Measurements from ENCODE around the gene PRR20B. TPM values are rescaled to one million over a fixed set of nuclear protein-coding genes. Genes with fewer than 3 reads are reported as not detected.
"Not testable (repeated sequence)": the region's sequence is repeated elsewhere in the genome, so short reads cannot be mapped to it uniquely, and the experiment has no call there.

Gene PRR20B
- total and polyA plus RNA-seq, 2 of the 4 experiments (the other 2 are of a cell fraction): not detected

DNA sequence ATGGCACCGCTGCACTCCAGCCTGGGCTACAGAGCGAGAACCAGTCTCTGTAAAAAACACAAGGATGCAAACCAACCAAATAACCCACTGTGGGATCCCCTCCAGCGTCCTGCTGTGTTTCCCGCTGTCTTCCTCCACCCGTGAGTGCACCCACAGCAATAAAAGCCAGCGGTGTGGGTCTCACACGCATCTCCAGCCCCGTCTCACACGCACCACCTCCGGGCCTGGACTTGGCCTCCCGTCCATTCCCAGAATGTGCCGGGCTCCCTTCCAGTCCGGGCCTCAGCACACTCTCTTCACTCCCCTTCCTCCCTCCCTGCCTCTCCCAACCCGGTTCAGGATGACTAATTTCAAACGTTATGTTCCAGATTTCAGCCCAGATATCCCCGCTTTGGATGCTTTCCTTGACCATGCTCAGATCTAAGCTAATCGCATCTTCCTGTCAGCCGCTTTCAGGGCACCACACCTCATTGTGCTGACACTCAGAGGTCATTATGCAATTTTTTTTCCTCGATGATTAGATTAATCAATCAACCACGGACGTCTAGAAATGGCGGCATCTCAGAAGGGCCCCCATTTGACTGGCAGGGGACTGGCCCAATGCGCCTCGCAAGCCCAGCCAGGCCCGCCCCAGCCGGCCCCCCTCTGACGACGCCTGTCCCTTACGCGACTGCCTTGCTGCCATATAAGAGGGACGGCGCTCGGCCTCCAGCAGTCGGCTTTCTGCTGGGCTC, 6.9 kb upstream of the PRR20B start, which contains the start of gene PRR20A:
TSS of gene PRR20A (plus strand) at position 684 of the 734 bp plus-strand sequence. CDS start 387 bp downstream, outside the sequence.
- H4K5ac ChIP-seq (ENCODE audit: low read depth, low read length); H4K91ac ChIP-seq (ENCODE audit: insufficient read depth, low read depth, low read length); H2AK9ac ChIP-seq (replicated peaks; ENCODE audit: low read depth, low read length, poor library complexity); H2AK5ac ChIP-seq (ENCODE audit: low read depth, low read length); H3K9ac ChIP-seq (ENCODE audit: low read depth, low read length); H3K4ac ChIP-seq (ENCODE audit: low read depth, low read length); in situ Hi-C loops (cut with MboI; ENCODE audit: low sequenced_read_pairs); H3K56ac ChIP-seq (ENCODE audit: extremely low read depth, insufficient read depth, low read length); POLR2A ChIA-PET (ENCODE audit: unreplicated experiment); H3K27ac ChIP-seq (ENCODE audit: insufficient read depth, low read length); dilution Hi-C loops (cut with HindIII; ENCODE audit: low sequenced_read_pairs, unreplicated experiment); H2BK5ac ChIP-seq (ENCODE audit: low read depth, low read length, poor library complexity, severe bottlenecking); H2BK15ac ChIP-seq (ENCODE audit: low read depth, low read length); H2BK120ac ChIP-seq (ENCODE audit: low read depth, low read length); H4K8ac ChIP-seq (ENCODE audit: low read depth in 2 of 2, low read length in 2 of 2); H3K9me3 ChIP-seq (ENCODE audit: control insufficient read depth, insufficient read depth, low read length); H3K23ac ChIP-seq (ENCODE audit: low read depth, low read length); BruUV-seq (replicated peaks); ATAC-seq (ENCODE audit: low read depth); H2BK20ac ChIP-seq (ENCODE audit: low read depth, low read length); H3K27me3 ChIP-seq (ENCODE audit: control insufficient read depth, insufficient read depth, low read length); H3K18ac ChIP-seq (ENCODE audit: low read depth, low read length); DNase-seq; H3K9me1 ChIP-seq (ENCODE audit: insufficient read depth, low read length); H2AFZ ChIP-seq (replicated peaks; ENCODE audit: low read length, poor library complexity); H3K14ac ChIP-seq (replicated peaks; ENCODE audit: low read depth, low read length); H3K4me1 ChIP-seq (ENCODE audit: control insufficient read depth, insufficient read depth, low read length); H3K4me3 ChIP-seq (ENCODE audit: insufficient read depth, low read depth, low read length); CTCF ChIA-PET; H3K36me3 ChIP-seq (ENCODE audit: control insufficient read depth, insufficient read depth, low read length); H3K4me2 ChIP-seq (ENCODE audit: low read depth, low read length); H3K79me1 ChIP-seq (ENCODE audit: low read depth in 1 of 2, low read length in 2 of 2); intact Hi-C loops (cut with micrococcal nuclease); H4K20me1 ChIP-seq (ENCODE audit: insufficient read depth, low read length): not testable (repeated sequence)
- WGBS, 2 experiments (ENCODE audit: extremely low coverage in 2 of 2, insufficient read length in 1 of 2): no CpG with 5 or more reads among the region's 34 CpGs

DNA sequence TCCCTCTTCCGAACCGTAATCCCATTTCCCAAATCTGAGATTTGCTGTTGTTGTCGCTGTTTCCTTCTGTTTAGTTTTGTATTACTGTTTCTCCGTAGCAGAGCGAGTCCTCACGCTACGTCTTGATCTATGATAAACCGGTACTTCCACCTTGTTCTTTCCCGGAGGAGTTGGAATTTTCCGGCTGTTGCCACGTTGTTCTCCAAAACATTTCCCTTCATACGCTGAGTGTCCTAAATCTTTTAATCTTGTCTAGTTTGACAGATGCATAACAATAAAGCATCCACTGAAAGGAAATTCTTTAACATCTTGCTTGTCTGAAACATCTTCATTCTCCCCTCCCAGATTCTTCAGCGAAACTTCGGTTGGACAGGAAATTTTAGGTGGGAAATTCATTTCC, 818 bp downstream of the PRR20B start:
- ATAC-seq (ENCODE audit: low read depth); H2BK120ac ChIP-seq (ENCODE audit: low read depth, low read length); H3K4me1 ChIP-seq (ENCODE audit: control insufficient read depth, insufficient read depth, low read length); H3K36me3 ChIP-seq (ENCODE audit: control insufficient read depth, insufficient read depth, low read length); H2AK5ac ChIP-seq (ENCODE audit: low read depth, low read length); in situ Hi-C loops (cut with MboI; ENCODE audit: low sequenced_read_pairs); H4K8ac ChIP-seq (ENCODE audit: low read depth in 2 of 2, low read length in 2 of 2); H3K18ac ChIP-seq (ENCODE audit: low read depth, low read length); H3K14ac ChIP-seq (replicated peaks; ENCODE audit: low read depth, low read length); H3K27ac ChIP-seq (ENCODE audit: insufficient read depth, low read length); H3K23ac ChIP-seq (ENCODE audit: low read depth, low read length); H2AFZ ChIP-seq (replicated peaks; ENCODE audit: low read length, poor library complexity); H3K4me2 ChIP-seq (ENCODE audit: low read depth, low read length); H3K79me1 ChIP-seq (ENCODE audit: low read depth in 1 of 2, low read length in 2 of 2); H3K9ac ChIP-seq (ENCODE audit: low read depth, low read length); H4K91ac ChIP-seq (ENCODE audit: insufficient read depth, low read depth, low read length); intact Hi-C loops (cut with micrococcal nuclease); H3K56ac ChIP-seq (ENCODE audit: extremely low read depth, insufficient read depth, low read length); BruUV-seq (replicated peaks); H3K4ac ChIP-seq (ENCODE audit: low read depth, low read length); H3K4me3 ChIP-seq (ENCODE audit: insufficient read depth, low read depth, low read length); H3K27me3 ChIP-seq (ENCODE audit: control insufficient read depth, insufficient read depth, low read length); H3K9me1 ChIP-seq (ENCODE audit: insufficient read depth, low read length); POLR2A ChIA-PET (ENCODE audit: unreplicated experiment); DNase-seq; H2BK5ac ChIP-seq (ENCODE audit: low read depth, low read length, poor library complexity, severe bottlenecking); H2BK15ac ChIP-seq (ENCODE audit: low read depth, low read length); H2BK20ac ChIP-seq (ENCODE audit: low read depth, low read length); dilution Hi-C loops (cut with HindIII; ENCODE audit: low sequenced_read_pairs, unreplicated experiment); H4K5ac ChIP-seq (ENCODE audit: low read depth, low read length); H2AK9ac ChIP-seq (replicated peaks; ENCODE audit: low read depth, low read length, poor library complexity); CTCF ChIA-PET; H3K9me3 ChIP-seq (ENCODE audit: control insufficient read depth, insufficient read depth, low read length); H4K20me1 ChIP-seq (ENCODE audit: insufficient read depth, low read length): not testable (repeated sequence)
- no CpG with 5 or more reads among the region's 14 CpGs for WGBS, 2 experiments (ENCODE audit: extremely low coverage in 2 of 2, insufficient read length in 1 of 2)

Data from IMR-90 (cell line).